NCI-H2196 (cell line): ENCODE measurements around the gene CD80.
"Not testable (repeated sequence)": the region's sequence is repeated elsewhere in the genome, so short reads cannot be mapped to it uniquely, and the experiment has no call there.

Source experiments
- DNase-seq: peaks from one replicate; lab custom pipeline; 2025; ENCODE audit not compliant: unreplicated experiment; lab: John Stamatoyannopoulos, UW

Gene CD80

GRCh38 chr3:119559441-119559963 lies at the start of gene CD80:
CD80 (minus strand) TSS chr3:119559614; CDS start chr3:119557728, 1,886 bp downstream.
- DNase-seq: no peak

GRCh38 chr3:119608405-119609000 lies 49.1 kb upstream of the CD80 start:
- DNase-seq: no peak

GRCh38 chr3:119604878-119605277 lies 45.5 kb upstream of the CD80 start:
- DNase-seq: no peak

- no peak for DNase-seq
Measured at GRCh38 chr3:119602676-119603075, 43.3 kb upstream of the CD80 start.

GRCh38 chr3:119601154-119601553 lies 41.7 kb upstream of the CD80 start:
- DNase-seq: no peak

GRCh38 chr3:119600732-119601131 lies 41.3 kb upstream of the CD80 start:
- DNase-seq: no peak

GRCh38 chr3:119599558-119600174 lies 40.3 kb upstream of the CD80 start:
- DNase-seq: no peak

- DNase-seq: no peak
Measured at GRCh38 chr3:119598410-119599098, 39.1 kb upstream of the CD80 start.

- DNase-seq: no peak
Measured at GRCh38 chr3:119597548-119598288, 38.3 kb upstream of the CD80 start, which contains the start of gene PLA1A. PLA1A (plus strand) TSS chr3:119597885; CDS start chr3:119597914, 29 bp downstream.

- DNase-seq: no peak
Measured at GRCh38 chr3:119596398-119596797, 37.0 kb upstream of the CD80 start.

GRCh38 chr3:119595639-119596334 lies 36.4 kb upstream of the CD80 start:
- DNase-seq: no peak

GRCh38 chr3:119594929-119595328 lies 35.5 kb upstream of the CD80 start:
- DNase-seq: not testable (repeated sequence)

- DNase-seq: no peak
Measured at GRCh38 chr3:119594066-119594465, 34.7 kb upstream of the CD80 start.

- DNase-seq: no peak
Measured at GRCh38 chr3:119592861-119593260, 33.4 kb upstream of the CD80 start.

GRCh38 chr3:119590706-119591105 lies 31.3 kb upstream of the CD80 start:
- no peak for DNase-seq

GRCh38 chr3:119589102-119589773 lies 29.8 kb upstream of the CD80 start:
- DNase-seq: no peak

GRCh38 chr3:119588112-119588511 lies 28.7 kb upstream of the CD80 start:
- DNase-seq: no peak

GRCh38 chr3:119586733-119587172 lies 27.3 kb upstream of the CD80 start:
- no peak for DNase-seq

- DNase-seq: no peak
Measured at GRCh38 chr3:119585856-119586570, 26.6 kb upstream of the CD80 start.
